GM12872 (cell line): Measurements from ENCODE around the gene CCRL2.

ENCODE experiments used
- TF ChIP-seq, protein P1 (sequence below): IDR thresholded peaks from 3 replicates; pipeline ENCODE4 v1.5.1; 2011; ENCODE audit warnings: low read depth, mild to moderate bottlenecking, low read length, moderate library complexity; ENCODE audit not compliant: insufficient read depth

The CCRL2 gene

DNA sequence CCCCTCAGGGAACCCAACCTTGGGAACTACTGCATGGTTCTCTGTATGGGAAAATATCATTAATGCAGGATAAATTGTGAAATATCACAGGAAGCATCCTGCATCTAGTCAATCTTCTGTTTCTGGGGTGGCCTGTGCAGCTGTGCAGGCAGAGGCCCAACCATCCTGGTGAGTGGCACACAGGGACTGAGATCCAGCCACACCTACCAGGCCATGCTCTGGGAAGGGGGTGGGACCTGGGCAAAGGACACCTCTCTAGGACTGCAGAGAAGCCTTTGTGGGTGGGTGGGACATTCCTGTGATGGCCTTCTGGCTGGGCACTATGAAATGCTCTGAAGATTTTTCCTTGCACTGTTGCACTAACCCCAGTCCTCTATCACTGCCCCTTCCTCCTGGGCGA, 26.8 kb downstream of the CCRL2 start:
- TF ChIP-seq, protein P1, sequence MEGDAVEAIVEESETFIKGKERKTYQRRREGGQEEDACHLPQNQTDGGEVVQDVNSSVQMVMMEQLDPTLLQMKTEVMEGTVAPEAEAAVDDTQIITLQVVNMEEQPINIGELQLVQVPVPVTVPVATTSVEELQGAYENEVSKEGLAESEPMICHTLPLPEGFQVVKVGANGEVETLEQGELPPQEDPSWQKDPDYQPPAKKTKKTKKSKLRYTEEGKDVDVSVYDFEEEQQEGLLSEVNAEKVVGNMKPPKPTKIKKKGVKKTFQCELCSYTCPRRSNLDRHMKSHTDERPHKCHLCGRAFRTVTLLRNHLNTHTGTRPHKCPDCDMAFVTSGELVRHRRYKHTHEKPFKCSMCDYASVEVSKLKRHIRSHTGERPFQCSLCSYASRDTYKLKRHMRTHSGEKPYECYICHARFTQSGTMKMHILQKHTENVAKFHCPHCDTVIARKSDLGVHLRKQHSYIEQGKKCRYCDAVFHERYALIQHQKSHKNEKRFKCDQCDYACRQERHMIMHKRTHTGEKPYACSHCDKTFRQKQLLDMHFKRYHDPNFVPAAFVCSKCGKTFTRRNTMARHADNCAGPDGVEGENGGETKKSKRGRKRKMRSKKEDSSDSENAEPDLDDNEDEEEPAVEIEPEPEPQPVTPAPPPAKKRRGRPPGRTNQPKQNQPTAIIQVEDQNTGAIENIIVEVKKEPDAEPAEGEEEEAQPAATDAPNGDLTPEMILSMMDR = no peak

DNA sequence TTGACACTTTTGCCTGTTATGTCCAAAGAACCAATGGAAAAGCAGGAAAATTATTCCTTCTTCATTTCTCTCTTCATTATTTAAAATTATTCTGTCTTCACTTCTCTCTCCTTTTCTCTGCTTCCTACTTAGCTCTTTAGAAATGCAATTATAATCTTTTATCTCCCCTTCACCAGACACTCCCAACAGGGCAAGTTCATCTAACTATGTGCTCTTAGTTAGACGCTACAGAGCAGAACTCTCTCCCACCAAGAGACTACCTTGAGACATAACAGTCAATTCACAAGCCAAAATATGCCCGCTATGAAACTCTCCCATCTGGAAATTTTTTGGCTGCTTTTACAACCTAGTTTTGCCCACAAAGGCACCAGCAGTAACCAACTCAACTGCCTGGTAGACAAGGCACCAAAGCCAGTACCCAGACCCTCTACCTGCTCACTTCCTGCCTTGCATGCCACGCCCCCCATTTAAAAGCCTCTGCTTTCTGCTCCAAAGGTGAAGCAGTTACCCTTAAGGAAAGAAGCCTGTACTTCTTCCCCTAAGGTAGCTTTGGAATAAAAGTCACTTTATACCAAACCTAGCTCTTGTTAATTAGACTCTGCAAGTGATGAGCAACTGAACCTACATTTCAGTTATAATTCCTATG, 28.1 kb downstream of the CCRL2 start:
- TF ChIP-seq, protein P1 = no peak

DNA sequence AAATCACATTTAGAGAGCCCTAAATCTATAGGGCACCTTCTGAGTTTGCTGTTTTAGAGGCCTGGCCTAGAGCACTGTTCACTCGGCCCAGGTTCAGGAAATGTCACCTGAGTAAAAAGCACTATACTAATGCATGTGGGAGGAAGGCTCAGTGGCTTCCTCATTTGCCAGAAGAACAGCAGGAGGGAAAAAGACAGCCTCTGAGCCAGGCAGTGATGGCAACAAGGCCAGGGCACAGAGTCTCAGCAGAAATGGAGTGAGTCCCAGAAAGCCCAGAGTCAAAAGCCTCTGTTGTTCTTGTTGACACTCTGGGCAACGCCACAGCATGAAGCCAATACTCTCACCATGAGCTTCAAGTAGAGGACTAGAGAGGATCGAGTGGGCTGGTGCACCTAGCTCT, 31.8 kb downstream of the CCRL2 start:
- TF ChIP-seq, protein P1 = no peak

DNA sequence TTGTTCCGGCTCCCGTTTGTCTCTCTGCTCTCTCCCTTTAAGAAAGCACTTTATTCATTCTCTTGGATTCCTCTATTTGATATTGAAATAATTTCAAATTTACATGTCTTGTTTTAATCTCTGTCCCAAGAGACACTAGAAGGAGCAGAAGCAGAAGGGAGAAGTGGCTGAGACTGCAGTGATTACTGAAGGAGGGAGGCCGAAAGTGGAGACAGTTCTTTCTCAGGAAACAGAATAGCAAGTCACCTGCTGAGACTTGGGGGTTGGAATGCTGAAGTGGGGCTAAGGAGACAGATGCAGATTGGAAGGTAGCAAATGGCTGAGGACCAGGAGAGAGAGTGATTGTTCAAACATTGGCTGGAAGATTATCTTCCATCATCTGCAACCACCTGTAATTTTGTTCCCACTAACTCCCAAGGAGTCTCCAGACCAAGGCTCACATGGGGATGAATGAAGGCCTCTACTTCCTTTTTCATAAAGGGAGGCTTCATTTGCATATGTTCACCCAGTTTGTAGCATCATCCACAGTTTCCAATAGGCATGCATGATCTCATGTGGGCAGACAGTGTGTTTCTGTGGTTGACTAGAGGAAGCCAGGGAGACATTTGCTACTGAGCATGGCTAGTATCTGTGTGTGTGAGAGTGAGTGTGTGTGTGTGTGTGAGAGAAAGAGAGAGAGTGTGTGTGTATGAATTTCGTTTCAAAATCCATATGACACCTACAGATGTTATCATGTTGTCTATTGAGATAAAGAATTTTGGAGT, 33.7 kb downstream of the CCRL2 start:
- TF ChIP-seq, protein P1 = no peak

DNA sequence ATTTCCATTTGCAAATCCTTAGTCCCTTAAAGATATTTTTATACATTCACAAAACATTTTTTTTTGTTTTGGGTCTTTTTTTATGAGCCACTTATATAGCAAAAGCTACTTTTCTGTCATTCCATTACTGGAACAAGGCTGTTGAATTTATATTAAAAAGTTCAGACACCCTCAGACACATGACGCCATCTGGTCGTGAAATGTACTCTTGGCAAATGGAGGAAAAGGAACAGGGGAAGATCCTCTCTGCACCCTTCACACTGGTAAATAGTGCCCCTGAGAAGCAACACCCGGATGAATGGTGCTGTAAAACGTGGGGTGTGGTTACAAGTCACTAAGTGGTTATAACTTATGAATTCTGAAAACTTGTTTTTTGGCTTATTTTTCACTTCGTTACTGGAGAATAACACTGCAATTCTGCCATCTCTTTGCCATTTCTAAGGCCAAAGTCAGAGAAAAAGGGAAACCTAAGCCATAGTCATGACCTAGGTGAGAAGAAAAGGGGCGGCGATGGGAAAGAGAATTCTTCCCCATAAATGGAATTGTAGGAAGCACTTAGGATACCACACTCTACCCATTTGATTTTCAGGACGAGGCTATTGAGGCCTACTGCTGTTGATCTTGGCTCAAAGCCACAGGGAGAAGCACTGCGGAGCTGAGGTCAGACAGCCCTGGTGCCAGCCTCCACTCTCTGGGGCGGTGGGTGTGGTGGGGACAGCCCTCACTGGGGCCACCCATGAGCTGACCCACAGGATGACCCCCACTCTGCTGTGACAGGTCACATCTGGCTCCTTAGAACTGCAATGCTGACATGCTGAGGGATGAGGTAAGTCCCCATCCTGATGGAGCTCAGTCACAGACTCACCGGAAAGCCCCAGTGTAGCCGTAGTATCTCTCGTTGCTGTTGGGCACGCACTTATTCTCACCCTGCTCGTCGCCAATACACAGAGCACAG, 35.8 kb downstream of the CCRL2 start:
- TF ChIP-seq, protein P1 = no peak

DNA sequence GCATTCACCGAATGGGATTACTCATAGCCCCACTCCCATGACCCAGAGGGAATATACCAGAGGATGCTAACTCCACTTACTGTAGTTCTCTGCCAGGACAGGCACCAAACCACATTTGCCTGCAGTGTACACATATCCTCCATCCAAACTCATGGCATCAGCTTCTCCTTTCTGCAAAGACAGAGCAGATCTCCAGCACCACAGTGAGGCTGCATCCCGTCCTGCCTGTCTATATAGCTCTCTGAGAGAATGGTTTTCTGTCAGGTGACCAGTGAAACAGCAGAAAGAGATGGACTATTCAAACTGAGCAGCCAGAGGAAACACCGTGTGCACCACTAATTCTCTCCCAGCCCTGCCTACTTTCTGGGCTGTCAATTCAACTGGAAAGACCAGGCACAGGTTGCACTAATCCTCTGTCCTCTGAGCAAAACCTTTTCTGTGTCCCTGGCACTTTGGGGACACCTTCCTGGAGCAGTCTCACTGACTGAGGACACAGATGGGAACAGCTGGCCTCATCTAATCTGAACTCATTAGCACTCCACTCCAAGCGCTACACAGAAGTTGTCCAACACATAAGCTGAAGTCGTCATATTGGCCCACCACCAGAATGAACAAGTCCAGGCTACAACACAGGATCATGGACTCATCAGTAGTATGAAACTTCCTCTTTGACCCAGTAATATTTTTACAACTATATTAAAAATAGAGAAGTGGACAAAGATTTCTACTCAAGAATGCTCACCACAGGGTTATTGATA, 40.3 kb downstream of the CCRL2 start:
- TF ChIP-seq, protein P1 = no peak
